ENCODE data around the gene C16orf74.

C16orf74 gene

GRCh38 chr16:85689950-85690320 lies 61.0 kb downstream of the C16orf74 start:
- no peak for FAIRE-seq

DNA sequence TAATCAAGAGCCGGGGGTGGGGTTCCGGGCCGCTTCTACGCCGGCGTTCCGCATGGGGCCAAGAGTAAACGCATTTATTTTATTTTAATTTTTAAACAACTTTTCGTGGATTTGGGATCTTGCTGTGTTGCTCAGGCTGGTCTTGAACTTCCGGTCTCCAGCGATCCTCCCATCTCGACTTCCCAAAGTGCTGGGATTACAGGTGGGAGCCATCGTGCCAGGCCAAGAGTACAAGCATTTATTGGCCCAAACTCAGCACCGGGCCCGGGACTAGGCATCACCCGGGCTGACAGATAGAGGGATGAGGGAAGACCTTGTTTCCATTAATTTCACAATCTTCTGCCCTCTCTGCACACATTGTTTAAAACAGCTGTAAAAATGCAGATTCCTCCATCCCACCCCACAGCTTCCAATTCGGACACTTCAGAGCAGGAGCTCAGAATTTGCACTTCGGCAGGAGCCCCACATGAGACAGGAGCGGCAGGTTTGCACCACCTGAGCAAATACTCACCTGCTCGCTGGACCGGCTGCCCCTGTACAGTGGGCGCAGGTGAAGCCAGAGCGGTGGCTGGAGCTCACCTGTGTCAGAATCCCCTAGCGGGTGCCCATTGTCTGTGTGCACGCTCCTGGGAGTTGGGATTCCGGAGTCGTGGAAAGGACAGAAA lies 61.5 kb downstream of the C16orf74 start:
- no peak for FAIRE-seq

DNA sequence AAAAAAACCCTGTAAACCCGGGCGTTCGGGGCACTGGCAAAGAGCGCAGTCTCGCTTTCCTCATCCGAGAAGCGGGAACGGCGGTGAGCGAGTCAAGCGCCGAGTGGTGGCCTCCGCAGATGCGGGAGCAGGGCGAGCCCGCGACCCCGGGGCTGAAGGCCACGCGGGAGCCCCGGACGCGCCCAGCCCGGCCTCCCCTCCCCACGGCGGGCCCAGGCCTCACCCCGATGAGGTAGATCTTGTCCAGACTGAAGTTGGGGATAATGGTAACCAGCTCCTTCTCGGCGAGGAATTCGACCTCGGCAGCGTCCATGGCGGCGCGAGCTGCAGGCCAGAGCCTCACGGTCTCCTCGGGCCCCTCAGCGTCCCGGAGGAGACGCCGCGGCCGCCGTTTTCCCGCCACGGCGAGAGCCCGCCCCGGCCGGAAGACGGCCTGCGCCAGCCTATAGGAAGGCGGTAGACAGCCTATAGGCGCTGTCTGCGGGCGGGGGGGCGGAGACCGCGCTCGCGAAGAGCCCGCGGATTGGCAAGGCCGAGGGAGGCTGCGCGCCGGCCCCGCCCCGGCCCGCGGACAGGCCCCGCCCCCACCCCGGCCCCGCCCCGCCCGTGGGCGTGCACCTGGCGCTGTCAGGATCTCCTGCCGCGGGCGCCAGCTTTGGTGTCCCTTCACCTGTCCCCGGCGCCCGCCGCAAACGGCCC lies 62.2 kb downstream of the C16orf74 start, which contains the start of gene GINS2:
GINS2 (minus strand) TSS at position 369 of the 699 bp plus-strand sequence; CDS start at position 313, 56 bp downstream.
- no peak for FAIRE-seq

DNA sequence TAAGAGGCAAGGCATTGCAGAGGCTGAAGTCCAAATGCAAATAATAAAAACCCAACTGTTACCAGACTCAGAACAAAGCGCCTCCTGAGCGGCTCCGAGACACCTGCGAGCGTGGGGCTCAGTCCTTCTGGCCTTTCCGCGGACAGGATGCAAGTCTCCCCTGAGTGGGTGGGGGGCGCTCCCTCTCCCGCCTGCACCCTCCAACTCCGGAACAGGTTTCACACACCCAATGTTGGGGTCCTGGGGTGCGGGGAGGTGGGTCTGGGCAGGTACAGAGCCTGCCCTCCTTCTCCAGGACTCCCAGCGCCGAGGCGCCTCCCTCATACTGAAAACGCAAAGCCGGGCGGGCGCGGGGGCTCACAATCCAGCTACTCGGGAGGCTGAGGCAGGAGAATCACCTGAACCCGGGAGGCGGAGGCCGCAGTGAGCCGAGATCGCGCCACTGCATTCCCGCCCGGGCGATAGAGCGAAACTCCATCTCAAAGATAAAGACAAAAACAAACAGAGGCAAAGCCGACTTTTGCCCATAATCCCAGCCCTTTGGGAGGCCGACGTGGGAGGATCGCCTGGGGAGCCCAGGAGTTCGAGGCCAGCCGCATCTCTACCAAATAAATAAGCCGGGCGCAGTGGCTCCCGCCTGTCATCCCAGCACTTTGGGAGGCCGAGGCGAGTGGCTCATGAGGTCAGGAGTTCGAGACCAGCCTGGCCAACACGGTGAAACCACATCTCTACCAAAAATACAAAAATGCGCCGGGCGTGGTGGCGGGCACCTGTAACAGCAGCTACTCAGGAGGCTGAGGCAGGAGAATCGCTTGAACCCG lies 63.0 kb downstream of the C16orf74 start:
- no peak for FAIRE-seq

DNA sequence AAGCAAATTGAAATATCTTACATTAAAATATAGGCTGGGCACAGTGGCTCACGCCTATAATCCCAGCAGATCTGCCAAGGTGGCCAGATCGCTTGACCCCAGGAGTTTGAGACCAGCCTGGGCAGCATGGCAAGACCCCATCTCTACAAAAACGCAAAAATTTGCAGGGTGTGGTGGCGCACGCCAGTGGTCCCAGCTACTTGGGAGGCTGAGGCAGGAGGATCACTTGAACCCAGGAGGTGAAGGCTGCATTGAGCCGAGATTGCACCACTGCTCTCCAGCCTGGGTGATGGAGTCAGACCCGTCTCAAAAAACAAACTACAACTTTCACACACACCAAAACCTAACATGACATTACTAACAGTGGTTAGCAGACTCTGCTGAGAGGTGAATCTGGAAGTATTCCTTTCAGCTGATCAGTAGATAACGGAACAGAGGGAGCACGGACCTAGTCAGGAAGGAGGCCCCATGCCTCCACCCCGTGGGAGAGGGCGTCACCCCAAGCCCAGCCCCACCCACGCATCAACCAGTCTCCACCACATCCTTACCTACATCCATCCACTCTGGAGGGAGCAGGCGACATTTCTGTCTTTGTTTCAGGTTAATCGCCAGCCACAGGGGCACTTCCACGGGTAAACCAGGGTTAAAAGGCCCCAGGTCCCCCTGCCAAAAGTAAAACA lies 63.8 kb downstream of the C16orf74 start:
- no peak for FAIRE-seq

DNA sequence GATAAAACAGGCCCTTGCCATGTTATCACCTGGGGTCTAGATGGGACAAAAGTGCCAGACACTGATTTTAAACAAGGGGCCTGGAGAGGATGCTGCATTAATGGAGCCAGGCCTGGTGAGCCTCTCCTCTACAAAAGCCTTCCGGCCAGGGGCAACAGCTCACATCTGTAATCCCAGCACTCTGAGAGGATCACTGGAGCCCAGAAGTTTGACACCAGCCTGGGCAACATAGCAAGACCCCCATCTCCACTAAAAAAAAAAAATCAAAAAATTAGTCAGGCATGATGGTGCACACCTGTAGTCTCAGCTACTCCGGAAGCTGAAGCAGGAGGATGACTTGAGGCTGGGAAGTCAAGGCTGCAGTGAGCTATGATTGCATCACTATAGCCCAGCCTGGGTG lies 65.6 kb downstream of the C16orf74 start:
- no peak for FAIRE-seq

- no peak for FAIRE-seq
These were observed 67.5 kb downstream of the C16orf74 start for GRCh38 chr16:85683363-85683762.

GRCh38 chr16:85682516-85682915 lies 68.4 kb downstream of the C16orf74 start:
- no peak for FAIRE-seq

DNA sequence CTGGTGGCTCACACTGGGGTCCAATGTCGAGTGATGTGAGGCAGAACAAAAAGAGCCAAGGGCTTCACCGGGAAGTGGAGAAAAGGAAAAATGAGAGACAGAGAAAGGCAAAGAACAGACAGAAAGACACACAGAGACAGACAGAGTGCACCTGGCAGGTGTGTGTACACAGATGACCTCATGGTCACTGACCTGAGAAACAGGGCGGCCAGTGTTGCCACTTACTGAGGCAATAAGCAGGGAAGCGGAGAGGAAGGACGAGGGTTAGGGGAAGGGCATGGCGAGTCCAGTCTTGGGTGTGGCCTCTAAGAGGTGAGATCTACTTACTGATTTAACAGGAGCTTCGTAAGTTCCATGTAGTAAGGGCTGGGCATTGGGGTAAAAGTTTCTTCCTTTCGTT lies 69.6 kb downstream of the C16orf74 start:
- no peak for FAIRE-seq

DNA sequence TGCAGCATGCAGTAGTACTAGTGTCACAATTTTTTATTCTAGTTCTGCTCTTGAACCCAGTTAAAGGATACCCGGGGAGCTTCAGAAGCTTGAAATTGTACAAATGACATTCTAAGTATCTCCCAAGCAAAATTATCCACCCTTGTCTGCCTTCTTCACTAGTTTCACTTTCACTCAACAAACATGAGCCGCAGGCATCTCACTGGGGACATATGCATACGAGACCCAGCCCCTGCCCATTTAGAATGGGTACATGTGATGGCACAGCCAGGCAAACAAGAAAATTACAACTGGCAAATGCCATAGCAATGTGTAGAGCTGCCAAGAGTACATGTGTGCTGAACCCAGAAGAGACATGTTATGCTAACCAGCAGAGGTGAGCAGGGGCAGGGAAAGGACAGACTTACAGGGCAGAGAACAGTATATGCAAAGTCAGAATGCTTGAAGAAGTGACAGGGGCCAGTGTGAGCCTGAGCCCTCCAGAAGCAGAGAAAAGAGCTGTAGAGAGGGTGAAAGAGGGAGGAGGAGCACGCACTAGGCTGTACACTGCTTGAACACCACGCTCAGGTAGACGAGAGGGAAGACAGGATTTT lies 70.4 kb downstream of the C16orf74 start:
- no peak for FAIRE-seq

DNA sequence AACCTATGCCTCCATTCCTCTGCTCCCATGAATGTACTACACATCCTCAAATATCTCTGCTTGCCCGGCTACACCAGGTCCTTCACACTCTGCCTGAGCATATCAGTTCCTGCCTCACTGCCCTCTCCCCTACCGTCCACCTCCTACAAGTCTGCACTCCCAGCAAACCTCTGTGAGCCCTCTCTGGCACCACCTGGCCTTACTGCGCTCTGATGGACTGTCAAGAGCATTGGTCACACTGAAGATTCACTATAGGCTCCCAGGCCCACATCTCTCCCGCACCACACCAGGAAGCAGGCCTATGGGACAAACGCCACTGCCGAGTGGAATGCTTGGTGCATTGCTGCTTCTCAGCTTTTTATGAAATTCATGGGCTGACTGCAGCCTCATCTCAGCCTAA lies 71.0 kb downstream of the C16orf74 start:
- no peak for FAIRE-seq

- no peak for FAIRE-seq
These were observed 72.1 kb downstream of the C16orf74 start for GRCh38 chr16:85678821-85679220.

- FAIRE-seq, result no peak
These were observed 72.9 kb downstream of the C16orf74 start for GRCh38 chr16:85678016-85678415.

- no peak for FAIRE-seq
These were observed 73.4 kb downstream of the C16orf74 start for GRCh38 chr16:85677383-85677967.

DNA sequence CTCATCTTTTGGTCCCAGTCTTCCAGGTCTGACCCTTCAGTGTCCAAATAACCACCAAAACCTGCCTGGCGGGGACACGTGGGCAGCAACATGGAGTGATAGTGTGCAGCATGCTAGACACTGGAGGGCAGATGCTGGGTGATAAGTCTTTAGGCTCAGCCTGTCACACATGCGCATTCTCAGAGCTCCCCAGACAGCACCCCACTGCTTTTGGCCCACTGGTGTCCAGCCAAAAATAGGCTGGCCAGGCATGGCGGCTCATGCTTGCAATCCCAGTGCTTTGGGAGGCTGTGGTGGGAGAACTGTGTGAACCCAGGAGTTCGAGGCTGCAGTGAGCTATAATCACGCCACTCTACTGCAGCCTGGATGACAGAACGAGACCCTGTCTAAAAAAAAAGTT lies 74.4 kb downstream of the C16orf74 start:
- no peak for FAIRE-seq

- FAIRE-seq, result no peak
These were observed 75.5 kb downstream of the C16orf74 start for GRCh38 chr16:85675251-85675874.

GRCh38 chr16:85674828-85675227 lies 76.1 kb downstream of the C16orf74 start:
- FAIRE-seq, result no peak

DNA sequence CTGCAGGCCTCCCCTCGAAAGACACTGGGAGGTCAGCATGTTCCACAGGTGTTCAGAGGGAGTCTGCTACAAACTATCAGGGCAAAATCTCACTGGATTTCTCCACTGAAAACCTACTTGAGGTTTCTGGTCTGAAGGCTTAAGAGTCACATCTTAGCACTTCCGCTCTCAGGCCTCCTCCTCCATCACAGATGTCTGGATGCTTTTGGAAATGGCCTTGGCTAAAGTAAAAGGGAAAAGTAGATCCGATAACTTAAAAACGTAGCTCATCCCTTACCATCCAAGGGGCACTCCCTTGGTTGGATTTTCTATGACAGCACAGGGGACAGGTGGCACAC lies 76.5 kb downstream of the C16orf74 start:
- FAIRE-seq, result no peak

DNA sequence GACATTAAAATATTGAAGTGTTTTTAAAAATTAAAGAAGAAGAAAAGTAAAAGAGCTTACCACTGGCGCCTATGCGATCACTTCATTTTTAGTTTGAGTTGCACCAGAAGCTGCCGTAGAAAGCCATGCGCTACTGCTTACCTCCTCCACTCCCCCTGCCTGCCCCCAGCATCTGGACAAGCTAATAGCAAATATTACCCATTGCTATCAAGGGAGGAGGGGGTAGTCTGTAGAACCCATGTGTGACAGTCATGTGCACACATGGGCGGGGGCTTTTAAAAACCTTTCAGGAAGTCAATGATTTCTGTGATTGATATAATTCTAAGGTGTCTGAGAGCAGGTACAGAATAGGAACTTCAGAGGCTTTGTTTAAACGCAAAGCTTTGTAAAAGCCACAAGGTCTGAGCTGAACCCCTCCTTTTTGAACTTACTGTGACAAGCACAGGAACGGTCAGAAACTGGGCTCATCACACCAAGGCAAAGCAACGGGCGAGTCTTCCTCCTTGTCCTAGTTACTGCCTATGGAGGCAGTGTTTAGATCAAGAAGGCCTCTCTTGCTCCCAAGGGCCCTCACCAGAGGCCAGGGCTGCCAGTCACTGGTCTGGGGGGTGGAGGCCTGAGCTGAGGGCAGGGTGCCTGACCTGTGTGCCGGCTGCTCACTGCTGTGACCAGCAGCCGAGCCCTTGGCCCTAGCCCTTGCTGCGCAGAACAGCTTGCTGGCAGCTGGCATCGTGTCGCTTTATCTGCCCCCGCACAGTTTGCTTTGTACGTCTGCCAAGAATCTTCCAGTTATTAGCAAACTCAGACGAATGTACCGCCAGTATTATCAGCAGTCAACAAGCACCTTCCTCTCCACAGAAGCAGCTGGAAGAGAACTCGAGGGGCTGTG lies 77.1 kb downstream of the C16orf74 start:
- no peak for FAIRE-seq

DNA sequence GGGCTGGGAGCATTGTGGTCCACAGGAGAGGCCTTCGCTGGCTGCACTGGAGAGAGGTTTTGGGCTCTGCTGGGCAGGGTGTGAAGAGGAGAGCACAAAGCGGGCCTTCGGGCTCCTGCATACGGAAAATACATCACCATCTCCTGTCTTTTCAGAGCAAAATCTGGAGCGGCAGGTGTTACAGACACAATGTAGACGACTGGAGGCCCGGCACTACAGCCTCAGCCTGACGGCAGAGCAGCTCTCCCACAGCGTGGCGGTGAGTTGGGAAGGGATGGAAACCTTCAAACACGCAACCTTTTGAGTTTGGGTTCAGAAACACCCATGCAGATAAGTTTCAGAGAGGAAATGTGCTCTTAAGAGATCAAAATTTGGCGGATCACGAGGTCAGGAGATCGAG lies 80.1 kb downstream of the C16orf74 start:
- no peak for FAIRE-seq

All from islet of Langerhans (tissue), 1 donor.